Gastroesophageal sphincter (tissue), 4 donors: Measurements from ENCODE around the gene CSNK1G2. TPM values are rescaled to one million over a fixed set of nuclear protein-coding genes. Genes with fewer than 3 reads are reported as not detected.

Experiments
- ATAC-seq: fragments of 150-250 bp; one replicate; pipeline ENCODE4 v1.9.1; 2016; ENCODE audit warnings: mild to moderate bottlenecking, moderate library complexity
- H3K27ac ChIP-seq, 4 donors: fragments of 200-600 bp; sonication (generic) in 3 of 4; 1 replicate in 3 of 4; 2 replicates in 1 of 4; pipeline ENCODE4 v1.5.1; 2016 to 2019
- H3K27me3 ChIP-seq: fragments of 200-600 bp; sonication (generic); one replicate; pipeline ENCODE4 v1.5.1; 2019
- H3K36me3 ChIP-seq, 2 donors: fragments of 200-600 bp; sonication (generic); one replicate each; pipeline ENCODE4 v1.5.1; 2019; ENCODE audit warnings: control low read depth in 1 of 2
- H3K4me1 ChIP-seq, 3 donors: fragments of 200-600 bp; sonication (generic); 1 replicate in 2 of 3; 2 replicates in 1 of 3; pipeline ENCODE4 v1.5.1; 2016 to 2019; ENCODE audit warnings: control low read depth in 2 of 3
- H3K4me3 ChIP-seq, 2 donors: fragments of 200-600 bp; sonication (generic); one replicate each; pipeline ENCODE4 v1.5.1; 2019; ENCODE audit warnings: mild to moderate bottlenecking in 1 of 2, moderate library complexity in 1 of 2
- H3K9me3 ChIP-seq, 3 donors: fragments of 200-600 bp; sonication (generic); one replicate each; pipeline ENCODE4 v1.5.1; 2017 to 2019; ENCODE audit warnings: control low read depth in 2 of 3
- EP300 ChIP-seq: sonication (generic); formaldehyde crosslinking; IDR thresholded peaks from one replicate; pipeline ENCODE4 v1.6.1; 2017; ENCODE audit warnings: antibody characterized with exemption, mild to moderate bottlenecking
- POLR2A ChIP-seq, 2 donors: fragments of 450-650 bp; IDR thresholded peaks; one replicate each; pipeline ENCODE4 v1.6.1; 2017; ENCODE audit warnings: antibody characterized with exemption in 2 of 2, mild to moderate bottlenecking in 2 of 2, moderate library complexity in 1 of 2
- POLR2AphosphoS5 ChIP-seq: sonication (generic); formaldehyde crosslinking; IDR thresholded peaks from one replicate; pipeline ENCODE4 v1.6.1; 2017; ENCODE audit warnings: antibody characterized with exemption
- WGBS, 2 donors: methylation state at CpG; one replicate each; pipeline ENCODE4 v1.1.5; 2018; ENCODE audit warnings: low coverage in 1 of 2; 5-methylcytosine and 5-hydroxymethylcytosine counted together
- total RNA-seq, 4 donors: library from RNA; depleted of rRNA; stranded (reverse); fragments of >200 nt; gene quantifications; one replicate each; pipeline ENCODE4 v1.1.0, GENCODE V29; 2016
- TF ChIP-seq, protein P1 (sequence below), 4 experiments: fragments of 200-600 bp in 2 of 4; fragments of 450-650 bp in 2 of 4; sonication (generic) in 1 of 4; IDR thresholded peaks; one replicate each; pipeline ENCODE4 v1.5.1; 2017 to 2019; ENCODE audit warnings: antibody characterized with exemption in 4 of 4, mild to moderate bottlenecking in 2 of 4, moderate library complexity in 2 of 4

Gene CSNK1G2
- total RNA-seq, 4 donors from 2014 or later = 40.4 to 57.4 (median 46.2) TPM

DNA sequence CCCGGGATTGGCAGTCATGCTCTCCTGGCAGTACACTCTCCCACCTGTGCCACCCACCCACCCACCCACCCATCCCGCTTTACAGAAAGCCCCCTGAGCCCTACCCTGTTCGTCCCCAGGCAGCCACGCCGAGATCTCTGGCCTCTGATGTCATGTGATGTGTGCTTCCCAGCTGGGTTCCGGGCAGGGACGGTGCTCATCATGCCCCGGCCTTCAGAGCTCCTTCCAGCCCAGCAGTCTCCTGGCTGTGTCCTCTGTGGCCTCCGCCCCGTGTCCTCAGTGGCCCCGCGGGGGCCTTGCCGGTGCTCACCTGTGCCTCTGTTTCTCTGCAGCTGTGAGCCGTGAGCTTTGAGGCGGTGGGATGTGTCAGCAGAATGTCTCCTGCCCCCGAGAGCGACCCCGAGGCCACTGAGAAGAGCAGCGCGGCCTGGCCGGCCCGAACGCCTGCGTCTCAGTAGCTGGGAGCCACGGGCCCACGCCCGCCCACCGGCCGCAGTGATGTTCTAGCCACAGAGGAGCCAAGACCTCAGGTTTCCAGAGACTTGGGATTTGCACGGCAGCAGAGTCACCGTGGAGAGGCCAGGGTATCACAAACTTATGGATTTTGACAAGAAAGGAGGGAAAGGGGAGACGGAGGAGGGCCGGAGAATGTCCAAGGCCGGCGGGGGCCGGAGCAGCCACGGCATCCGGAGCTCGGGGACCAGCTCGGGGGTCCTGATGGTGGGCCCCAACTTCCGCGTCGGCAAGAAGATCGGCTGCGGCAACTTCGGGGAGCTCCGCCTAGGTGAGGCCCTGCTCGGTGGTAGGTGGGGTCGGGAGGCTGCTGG, 28.4 kb downstream of the CSNK1G2 start:
- H3K27ac ChIP-seq = no peak overlapping the region
- 96 to 100% methylated on average over 8 to 17 of the region's 49 CpGs for WGBS, 2 donors
- TF ChIP-seq POLR2AphosphoS5 (no peak), POLR2A (IDR thresholded peaks at IDR 0.05) (no peak), EP300 (no peak)
- TF ChIP-seq, protein P1, sequence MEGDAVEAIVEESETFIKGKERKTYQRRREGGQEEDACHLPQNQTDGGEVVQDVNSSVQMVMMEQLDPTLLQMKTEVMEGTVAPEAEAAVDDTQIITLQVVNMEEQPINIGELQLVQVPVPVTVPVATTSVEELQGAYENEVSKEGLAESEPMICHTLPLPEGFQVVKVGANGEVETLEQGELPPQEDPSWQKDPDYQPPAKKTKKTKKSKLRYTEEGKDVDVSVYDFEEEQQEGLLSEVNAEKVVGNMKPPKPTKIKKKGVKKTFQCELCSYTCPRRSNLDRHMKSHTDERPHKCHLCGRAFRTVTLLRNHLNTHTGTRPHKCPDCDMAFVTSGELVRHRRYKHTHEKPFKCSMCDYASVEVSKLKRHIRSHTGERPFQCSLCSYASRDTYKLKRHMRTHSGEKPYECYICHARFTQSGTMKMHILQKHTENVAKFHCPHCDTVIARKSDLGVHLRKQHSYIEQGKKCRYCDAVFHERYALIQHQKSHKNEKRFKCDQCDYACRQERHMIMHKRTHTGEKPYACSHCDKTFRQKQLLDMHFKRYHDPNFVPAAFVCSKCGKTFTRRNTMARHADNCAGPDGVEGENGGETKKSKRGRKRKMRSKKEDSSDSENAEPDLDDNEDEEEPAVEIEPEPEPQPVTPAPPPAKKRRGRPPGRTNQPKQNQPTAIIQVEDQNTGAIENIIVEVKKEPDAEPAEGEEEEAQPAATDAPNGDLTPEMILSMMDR (IDR thresholded peaks at IDR 0.05) = no peak
- no peak for ATAC-seq
- H3K36me3 ChIP-seq = peaks cover 0 to 39% of the 10 kb centered on the region in 2 donors
- no peaks in the 10 kb centered on the region for H3K9me3 ChIP-seq
- H3K27me3 ChIP-seq = no peaks in the 10 kb centered on the region
- H3K4me3 ChIP-seq = no peak overlapping the region
- H3K4me1 ChIP-seq = peaks cover 0 to 7% (median 0%) of the 10 kb centered on the region in 3 donors

DNA sequence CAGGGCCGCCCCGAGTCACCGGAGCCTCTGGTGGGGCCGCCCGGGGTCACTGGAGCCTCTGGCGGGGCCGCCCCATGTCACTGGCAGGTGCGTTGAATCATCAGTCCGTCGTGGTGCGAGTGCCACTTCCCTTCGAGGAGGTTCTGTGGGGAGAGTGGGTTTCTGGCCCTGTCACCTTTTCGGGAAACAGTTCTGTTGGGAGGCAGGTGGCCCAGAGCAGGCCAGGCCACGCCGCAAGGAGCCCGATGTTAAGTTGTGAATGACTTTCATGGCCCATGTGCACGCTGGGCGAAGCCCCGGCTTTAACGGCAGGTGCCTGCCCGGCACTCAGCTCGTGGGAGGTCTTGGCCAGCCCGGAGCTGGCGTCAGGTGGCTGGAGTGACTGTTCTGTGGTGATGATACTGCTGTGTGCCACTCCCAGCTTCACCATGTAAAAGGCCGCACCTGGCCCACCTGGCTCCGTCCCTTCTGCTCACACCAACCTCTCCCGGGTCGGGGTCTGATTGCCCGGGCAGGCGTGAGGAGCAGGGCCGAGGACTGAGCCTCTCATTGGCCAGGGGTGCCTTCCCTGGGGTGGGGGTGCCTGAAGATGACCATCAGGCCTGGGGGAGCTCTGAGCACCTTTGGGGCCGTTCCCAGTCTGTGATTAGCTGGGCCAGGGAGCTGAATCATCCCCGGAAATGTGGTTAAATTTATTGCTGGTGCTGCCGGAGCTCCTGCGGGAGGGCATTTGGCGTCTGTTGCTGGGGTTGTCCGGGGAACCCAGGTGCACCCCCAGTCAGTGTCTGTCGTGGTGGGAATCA, 29.2 kb downstream of the CSNK1G2 start:
- H3K27me3 ChIP-seq = no peaks in the 10 kb centered on the region
- H3K9me3 ChIP-seq = no peaks in the 10 kb centered on the region
- peaks cover 0 to 47% of the 10 kb centered on the region in 2 donors for H3K36me3 ChIP-seq
- no peak for ATAC-seq
- TF ChIP-seq EP300 = no peak
- no peak overlapping the region for H3K27ac ChIP-seq
- H3K4me1 ChIP-seq = peaks cover 0 to 13% (median 2%) of the 10 kb centered on the region in 3 donors
- WGBS, 2 donors = 96% methylated on average over 5 of the region's 38 CpGs; no CpG with 5 or more reads in 1 of the 2 donors
- no peak overlapping the region for H3K4me3 ChIP-seq

DNA sequence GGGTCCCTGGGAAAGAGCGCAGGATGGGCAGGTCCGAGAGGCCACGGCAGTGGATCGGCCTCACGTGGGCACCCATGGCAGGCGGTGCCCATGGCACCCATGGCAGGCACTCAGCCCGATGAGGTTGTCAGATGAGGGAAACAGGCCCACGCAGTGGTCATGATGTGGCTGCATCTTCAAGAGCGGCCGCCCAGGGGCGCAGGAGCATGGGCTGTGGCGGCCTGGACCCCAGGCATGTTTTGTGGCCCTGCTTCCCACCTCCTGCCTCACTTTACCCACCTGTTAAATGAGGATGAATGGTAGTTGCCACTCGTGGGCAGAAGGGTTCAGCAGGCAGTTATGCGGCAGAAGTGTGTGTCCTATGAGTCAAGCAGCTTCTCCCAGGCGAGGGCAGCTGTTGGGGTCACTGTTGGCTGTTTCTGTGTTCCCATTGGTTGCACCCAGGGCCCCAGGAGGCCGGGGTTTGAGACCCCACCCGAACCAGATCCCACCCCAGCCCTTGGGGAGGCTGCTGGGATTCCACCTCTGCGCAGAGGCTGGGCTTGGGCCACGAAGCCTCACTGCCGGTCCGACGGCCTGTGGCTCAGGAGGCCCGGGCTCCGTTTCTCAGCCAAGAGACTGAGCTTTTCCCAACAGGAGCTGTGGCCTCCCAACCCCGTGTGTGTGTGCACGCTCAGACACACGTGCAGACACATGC, 30.0 kb downstream of the CSNK1G2 start:
- Histone ChIP-seq H3K9me3 (no peaks in the 10 kb centered on the region), H3K4me3 (no peak overlapping the region), H3K4me1 (peaks cover 0 to 20% (median 4%) of the 10 kb centered on the region in 3 donors), H3K27ac (no peak overlapping the region), H3K36me3 (peaks cover 0 to 54% of the 10 kb centered on the region in 2 donors), H3K27me3 (no peaks in the 10 kb centered on the region)
- ATAC-seq = no peak
- TF ChIP-seq POLR2AphosphoS5 = no peak
- no peak for TF ChIP-seq POLR2A (IDR thresholded peaks at IDR 0.05)
- TF ChIP-seq EP300 = no peak
- TF ChIP-seq, protein P1 (IDR thresholded peaks at IDR 0.05) = no peak
- WGBS, 2 donors = 80 to 93% methylated on average over 1 to 3 of the region's 27 CpGs

DNA sequence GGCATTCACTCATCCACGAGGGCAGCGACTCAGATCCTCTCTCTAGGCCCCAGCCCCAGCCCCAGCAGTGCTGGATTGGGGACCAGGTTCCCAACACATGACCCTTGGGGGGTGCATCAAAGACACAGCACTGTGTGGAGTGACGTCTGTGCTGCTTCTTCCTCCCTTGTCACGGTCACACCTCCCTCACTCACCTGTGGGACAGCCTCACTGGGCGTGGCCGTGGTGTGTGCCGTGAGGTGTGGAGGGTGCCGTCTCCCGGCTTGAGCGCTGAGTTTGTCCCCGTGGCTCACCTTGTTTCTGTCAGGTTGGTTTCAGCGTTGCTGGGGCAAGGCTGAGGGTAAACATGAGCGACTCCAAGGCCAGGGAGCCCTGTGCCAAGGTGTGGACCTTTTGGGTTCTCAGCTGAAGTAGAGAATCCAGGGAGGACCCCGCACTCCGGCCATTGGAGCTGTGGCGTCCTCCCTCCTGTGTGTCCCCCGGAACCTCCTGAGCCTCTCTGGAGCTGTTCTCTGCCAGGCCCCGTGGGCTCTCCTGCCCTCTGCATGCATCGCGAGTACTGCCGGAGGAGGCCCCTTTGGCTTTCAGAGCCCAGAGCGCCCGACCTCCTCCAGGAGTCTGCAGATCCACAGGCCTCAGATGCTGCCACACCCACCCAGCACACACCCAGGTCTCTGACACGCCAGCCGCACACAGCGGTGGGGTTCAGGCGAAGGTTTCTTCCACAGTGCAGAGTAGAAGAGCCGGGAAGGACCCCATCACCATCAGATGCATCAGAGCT, 33.6 kb downstream of the CSNK1G2 start:
- H3K36me3 ChIP-seq = peaks cover 0 to 62% of the 10 kb centered on the region in 2 donors
- no peak overlapping the region for H3K4me3 ChIP-seq
- TF ChIP-seq, protein P1 (IDR thresholded peaks at IDR 0.05) = no peak
- TF ChIP-seq POLR2AphosphoS5 = no peak
- no peak for TF ChIP-seq POLR2A (IDR thresholded peaks at IDR 0.05)
- no peak for TF ChIP-seq EP300
- H3K4me1 ChIP-seq = peaks cover 0 to 13% (median 4%) of the 10 kb centered on the region in 3 donors
- H3K27me3 ChIP-seq = no peaks in the 10 kb centered on the region
- no peak overlapping the region for H3K27ac ChIP-seq
- no CpG with 5 or more reads among the region's 28 CpGs for WGBS, 2 donors
- ATAC-seq = peak; percentile 18
- H3K9me3 ChIP-seq = no peaks in the 10 kb centered on the region
